HG02973 (cell line): ENCODE results near the gene CIAO3.

ENCODE experiments used
- ATAC-seq: cut with Tn5 transposase; IDR thresholded peaks from one replicate; pipeline ENCODE4 v1.9.1; 2021; ENCODE audit warnings: moderate library complexity; ENCODE audit not compliant: unreplicated experiment

Gene CIAO3

DNA sequence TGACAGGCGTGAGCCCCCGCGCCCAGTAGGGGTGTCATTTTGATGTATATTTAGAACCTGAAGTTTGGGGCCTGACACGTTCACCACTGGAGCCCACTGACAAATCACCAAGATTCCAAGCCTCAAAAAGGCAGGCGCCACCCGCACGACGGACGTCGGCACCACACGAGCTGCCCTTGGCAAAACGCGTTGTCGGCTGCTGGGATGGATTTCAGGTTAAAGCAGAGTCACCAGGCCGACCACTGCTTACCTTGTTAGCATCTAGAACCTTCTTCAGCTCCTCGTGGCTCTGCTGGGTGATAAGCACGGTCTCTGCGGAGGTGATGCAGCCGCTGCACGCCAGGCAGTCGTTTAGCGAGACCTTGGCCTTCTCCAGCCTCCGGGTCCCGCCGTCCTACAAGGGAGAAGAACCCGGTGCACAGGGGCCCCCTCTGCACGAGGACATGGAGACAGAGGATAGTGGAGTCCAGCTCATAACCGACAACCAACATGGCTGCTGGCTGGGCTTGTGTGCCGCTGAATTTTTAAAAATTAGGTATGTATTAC lies 3.8 kb downstream of the CIAO3 start:
- ATAC-seq: no peak

DNA sequence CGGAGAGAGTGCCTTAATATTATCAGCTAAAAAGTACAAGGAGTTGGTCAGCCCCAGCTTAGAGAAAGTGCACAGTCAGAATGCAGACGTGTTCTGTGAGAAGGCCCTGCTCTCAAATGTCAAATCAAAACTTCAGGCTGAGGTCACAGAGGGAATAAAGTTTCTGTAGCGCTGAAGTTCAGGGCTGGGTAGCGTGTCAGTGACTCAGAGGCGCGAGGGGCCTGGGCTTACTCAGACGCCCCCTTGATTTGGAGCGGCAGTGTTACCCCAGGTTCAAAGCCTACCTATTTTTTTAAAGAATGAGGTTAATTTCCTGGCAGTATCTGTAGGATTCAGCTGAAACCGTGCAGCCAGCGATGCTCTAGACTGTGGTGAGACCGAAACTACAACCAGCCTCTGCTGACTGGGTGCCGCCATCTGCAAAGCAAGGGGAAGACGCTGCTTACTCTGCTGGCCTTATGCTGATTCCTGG lies 4.8 kb downstream of the CIAO3 start:
- ATAC-seq: no peak

DNA sequence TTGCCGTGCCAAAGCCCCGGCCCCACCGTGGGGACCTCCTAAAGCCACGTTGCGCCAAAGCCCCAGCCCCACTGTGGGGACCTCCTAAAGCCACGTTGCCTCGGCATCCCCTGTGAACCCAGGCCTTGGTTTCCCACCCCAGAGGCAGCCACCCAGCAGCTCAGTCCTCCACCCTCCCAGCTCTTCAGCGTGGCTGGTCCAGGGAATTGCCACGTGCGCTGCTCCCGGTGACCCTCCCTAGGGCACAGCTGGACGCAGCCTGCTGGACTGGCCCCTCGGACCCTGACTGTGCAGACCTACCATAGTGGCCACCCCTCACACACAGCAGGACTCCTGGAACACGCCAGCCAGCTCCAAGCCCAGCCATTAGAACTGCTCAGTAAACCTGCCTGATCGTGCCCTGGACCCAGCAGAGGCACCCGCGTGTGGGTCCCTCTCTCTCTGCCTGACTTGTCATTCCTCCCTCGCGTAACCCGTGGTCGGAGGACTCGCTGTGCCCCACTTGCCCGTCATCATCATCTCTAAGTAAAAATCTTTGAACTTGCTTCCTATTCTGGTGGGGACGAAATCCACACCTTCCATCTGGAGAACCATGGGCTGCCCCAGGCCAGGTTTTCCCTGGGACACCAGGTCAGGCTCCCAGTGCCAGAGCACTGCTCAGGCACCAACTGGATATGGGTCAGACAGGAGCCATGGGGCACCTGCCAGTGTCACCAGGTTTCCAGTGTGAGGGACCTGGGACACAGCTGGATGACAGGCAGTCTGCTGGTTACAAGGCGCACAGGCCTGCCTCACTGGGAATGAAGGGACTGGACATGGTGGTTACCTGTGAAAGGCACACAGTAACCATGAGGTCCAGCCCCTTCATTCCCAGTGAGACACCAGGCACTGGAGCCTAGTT lies 5.6 kb downstream of the CIAO3 start:
- no peak for ATAC-seq

DNA sequence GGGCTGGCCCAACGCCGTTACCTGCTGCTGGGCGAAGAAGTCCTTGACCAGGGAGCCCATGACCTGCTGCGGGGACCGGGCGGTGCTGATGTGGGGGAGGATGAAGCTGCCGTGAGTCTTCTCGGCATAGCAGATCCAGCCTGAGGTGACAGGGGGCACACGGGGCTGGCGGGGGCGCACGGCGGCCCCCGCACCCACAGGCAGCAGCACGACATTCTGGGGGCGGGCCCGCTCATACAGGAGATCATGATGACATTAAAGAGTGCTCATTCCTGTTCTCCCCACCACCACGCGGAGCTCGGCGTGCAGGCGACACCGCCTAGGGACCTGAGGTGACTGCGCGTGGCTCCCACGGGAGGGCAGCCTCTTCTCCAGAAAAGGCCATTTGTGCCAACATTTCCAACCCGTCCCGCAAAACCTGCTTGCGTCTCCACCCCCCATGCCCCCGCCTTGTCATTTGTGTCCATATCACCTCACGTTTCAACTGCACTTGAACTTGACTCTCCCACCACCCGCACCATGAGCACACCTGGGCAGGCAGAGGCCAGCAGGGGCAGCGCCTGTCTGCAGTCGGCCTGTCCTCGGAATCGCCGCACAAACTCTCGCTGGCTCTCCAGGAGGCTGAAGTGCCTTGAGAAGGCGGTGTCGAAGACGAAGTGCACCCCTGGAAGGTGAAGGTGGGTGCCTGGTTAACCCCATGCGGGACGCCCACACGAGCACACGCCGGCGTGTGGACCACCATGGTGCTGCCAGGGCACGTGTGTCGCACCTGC lies 6.4 kb downstream of the CIAO3 start:
- no peak for ATAC-seq

DNA sequence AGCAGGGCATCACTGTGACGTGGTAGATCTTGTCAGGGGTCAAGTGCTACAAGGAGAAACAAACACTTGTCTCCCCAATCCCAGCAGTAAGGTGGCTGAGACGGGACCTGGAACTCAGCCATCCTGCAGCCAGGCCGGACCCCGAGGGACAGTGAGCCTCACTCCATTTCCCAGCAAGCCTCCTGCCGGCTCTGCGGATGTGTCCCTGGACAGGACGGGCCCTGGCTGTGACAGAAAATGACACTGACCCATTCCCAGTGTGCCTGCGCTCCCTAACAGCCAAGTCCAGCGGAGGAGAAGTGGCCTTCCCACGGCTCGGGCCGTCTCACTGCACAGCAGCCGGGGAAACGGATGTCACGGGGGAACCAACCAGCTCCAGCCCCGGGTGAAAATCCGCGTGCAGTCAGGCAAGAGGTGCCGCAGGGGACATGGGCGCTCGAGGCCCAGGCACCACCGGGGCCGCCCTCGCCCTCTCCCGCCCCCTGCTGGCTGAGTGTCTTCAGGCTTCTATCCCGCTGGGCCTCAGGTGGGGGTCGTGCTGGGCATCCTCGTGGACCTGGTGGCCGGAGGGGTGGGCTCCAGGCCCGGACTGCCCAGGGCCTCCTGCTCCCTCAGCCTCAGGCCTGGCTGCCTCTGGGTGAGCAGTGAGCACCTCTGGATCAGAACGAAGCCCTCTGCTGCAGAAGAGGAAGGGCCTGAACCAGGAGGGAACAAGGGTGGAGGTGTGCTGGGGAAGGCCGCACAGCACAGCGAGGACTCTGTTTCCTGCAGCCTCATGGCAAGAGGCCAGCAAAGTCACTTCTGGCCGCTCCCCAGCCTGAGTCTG lies 7.2 kb downstream of the CIAO3 start:
- no peak for ATAC-seq

DNA sequence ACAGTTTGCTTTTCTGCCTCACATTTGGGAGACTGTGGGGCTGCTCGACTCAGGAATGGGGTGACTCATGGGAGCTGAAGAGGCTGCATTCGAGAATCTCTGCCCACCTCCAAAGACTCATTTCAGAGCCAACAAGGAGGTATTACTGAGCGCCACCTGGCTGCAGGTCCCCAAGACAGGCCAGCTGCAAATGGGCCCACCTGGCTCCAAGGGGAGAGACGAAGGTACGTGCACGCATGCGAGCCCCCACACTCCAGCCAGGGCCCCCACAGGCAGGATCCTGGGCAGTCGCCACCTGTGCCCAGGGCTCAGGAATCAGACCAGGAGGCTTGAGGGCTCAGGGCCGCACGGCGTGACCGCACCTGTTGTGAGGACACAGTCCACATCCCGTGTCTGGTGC lies 7.9 kb downstream of the CIAO3 start:
- no peak for ATAC-seq

DNA sequence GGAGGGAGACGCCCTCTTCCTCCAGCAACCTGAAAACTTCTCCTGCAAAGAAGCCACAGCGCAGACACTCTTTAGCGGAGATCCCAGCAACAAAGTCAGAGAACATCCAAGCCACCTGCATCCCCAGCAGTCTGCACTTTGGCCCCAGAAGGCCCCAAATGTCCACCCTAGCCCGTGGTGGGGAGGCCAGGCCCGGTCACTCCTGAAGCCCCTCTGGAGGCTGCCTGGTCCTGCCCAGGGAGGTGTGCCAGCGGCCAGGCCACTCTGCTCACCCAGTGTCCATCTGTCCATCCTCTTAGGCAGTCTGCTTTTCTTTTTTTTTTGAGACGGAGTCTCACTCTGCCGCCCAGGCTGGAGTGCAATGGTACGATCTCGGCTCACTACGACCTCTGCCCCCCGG lies 8.5 kb downstream of the CIAO3 start:
- no peak for ATAC-seq

DNA sequence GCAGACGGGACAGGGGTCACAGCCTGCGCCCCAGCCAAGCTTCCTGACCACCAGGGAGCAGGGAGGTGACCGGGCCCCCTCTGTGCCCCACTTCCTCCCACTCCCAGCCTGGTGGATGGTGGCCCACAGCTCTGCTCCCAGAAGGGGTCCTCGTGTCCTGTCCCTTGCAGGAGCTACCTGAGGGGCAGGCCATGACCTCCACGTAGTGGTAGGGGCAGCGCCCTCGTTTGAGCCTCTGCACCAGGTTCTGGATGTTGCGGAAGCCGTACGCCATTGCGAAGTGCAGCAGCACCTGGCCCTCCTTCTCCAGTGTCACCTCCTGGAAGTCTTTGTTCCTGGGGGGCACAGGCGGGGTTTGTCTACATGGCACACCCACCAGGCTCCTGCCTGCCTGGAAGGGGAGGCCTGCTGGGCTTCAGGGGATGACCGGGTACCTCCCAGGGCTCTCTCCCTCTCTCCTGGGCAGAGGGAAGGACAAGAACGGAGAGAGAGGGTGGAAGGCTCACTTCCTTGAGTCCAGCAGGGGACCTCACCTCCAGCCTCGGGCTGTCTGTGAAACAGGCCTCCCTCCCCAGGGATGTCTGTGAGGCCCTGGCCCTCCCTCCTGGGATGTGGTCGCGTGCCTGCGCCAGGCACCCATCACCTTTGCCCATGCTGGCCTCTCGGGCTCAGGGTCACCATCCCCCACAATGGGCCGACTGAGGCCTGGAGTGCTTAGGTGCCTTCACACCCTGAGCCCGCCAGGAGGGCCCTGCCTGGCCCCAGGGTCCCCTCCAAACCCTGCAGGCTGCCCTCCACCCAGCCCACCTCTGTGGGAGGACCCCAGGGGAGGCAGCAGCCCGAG lies 9.9 kb downstream of the CIAO3 start:
- no peak for ATAC-seq

DNA sequence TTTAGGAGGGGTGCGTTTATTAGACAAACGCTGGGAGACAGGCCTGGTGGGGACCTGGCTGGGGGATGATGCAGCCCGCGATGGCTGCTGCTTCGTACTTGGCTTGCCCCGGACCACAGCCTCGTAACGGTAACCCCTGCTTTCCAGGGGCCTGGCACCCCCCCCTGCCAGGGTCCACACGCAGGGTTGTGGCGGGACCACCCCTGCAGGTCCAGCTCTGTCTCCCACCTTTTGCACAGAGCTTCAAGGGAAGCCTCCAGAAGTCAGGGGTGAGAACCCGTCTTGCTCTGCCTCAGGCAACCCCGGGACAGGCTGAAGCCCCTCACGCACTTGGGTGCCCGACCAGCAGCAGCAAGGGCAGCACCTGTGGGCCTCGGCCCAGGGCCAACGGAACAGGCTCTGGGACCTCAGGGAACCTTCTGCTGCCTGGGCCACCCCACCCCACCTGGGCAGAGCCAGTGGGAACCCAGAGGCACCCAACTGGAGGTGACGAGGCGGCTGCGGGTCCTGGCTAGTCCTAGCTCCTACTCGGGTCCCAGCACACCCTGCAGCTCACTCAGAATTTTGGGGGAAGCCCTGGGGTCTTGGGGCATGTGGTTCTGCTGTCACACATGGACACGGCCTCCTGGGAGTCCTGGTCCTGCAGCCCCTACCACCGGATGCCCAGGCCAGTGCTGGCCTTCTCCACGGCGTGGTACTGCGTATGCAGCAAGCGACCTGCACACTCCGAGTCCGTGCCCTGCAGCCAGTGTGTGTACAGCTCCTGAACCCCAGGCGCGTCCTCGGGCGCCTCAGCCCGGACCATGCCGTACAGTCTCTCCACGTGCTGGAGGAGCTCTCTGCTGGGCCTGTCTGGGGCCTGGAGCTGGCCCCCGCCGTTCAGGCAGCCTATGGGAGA lies 10.8 kb downstream of the CIAO3 start:
- ATAC-seq: no peak

DNA sequence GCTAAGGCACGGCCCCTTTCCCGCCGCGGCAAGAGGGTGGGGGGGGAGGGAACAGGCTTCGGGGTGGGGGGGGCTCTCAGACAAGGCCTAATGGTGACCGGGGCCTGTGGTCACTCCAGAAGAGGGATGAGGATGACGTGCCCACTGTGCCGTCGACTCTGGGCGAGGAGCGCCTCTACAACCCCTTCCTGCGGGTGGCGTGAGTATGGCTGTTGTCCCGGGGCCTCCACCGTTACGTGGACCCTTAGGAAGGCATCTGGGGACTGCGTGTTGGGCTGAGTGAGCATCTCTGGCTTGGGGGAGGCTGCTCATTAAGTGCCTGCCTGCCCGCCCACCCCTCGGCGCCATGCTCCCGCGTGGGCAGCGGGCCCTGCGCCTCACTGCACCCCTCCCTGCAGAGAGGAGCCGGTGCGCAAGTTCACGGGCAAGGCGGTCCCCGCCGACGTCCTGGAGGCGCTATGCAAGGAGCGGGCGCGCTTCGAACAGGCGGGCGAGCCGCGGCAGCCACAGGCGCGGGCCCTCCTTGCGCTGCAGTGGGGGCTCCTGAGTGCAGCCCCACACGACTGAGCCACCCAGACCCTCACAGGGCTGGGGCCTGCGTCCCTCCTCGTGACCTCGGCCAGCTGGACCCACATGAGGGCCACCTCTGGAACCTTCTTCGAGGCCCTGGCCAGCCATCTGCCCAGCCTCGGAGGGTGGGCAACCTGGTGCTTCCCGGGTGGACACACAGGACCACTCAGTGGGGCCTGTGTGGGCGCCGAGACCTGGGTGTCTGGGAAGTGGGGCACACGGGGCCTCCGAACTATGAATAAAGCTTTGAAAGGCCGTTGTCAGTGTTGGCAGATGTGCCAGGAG lies 11.7 kb downstream of the CIAO3 start:
- no peak for ATAC-seq

DNA sequence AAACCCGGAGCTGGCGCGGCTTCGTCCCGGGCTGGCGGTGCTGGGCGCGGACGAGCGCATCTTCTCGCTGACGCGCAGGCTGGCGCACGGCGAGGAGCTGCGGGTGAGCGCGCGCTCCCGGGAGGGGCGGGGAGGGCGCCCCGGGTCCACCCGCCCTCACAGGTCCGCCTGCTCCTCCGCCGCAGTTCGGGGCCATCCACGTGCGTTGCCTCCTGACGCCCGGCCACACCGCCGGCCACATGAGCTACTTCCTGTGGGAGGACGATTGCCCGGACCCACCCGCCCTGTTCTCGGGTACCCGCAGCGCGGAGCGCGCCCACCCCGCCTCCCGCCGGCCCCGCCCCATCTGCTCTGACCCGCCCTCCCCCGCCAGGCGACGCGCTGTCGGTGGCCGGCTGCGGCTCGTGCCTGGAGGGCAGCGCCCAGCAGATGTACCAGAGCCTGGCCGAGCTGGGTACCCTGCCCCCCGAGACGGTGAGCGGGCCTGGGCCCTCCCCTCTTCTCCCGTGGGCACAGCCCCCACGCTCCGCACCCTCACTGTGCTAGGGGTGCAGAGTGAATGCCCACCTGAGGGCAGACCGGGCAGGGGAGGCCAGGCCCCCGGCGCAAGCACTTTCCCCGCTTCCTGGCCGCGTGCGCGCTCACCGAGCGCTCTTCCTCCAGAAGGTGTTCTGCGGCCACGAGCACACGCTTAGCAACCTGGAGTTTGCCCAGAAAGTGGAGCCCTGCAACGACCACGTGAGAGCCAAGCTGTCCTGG lies 12.5 kb downstream of the CIAO3 start:
- ATAC-seq: no peak

DNA sequence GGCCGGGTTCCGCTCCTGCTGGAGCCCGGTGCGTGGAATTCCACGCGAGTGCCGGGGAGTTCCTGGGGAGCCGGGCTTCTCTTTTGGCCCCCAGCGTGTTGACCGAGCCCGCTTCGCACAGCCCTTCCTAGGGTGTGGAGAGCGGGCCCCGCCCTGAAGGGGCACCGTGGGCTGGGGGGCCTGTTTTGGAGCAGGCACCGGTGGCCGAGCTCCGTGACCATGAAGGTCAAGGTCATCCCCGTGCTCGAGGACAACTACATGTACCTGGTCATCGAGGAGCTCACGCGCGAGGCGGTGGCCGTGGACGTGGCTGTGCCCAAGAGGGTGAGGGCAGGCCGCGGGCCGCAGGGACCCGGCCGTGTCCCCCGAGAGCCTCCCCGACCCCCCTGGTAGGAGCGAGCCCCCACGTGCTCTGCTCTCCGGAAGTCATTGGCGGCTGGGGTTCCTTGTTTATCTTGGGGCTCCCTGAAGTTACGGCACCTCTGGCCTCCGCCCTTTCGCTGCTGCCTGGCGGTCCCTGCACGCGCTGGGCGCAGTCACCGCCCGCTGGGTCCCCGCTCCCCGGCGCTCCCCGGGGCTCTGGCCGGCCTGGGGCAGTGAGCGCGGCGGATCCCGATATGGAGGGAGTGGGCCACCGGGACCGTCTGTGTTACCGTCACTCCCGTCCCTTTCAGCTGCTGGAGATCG lies 13.4 kb downstream of the CIAO3 start:
- ATAC-seq: no peak

DNA sequence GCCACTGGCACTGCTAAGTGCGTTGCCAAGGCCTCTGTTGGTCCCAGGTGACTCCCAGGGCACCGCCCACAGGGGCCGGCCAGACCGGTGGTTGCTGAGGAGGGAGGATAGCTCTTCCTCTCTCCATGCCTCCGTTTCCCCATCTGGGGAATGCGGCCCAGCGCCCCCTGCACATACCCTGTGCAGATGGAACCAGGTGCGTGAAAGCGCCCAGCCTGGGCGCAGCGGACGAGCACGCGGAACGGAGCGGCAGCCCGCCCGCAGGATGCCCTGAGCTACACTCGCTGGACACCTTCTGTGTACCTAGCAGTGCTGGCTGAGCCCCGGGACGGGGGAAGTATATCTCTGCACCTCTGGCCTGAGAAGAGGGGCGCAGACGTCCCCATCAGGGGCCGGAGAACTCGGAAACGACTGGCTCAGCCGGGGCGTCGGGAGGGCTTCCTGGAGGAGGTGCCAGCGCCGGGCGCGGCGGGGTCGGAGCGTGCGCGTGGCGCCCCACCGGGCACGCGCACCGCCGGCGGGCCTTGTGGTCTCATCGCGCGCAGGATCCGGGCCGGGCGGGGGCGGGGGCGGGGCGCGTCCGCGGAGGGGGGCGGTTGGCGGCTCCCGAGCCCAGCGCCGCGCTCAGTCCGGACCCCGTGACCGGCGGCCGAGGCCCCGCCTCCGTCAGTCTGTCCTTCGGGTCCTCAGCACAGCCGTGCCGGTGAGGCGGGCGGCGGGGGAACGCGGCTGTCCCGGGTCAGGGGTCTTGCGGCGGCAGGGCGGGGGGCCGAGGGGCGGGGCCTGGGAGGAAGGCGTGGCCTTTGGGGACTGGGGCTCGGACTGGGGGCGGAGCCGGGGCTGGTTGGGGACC lies 14.1 kb downstream of the CIAO3 start, which contains the start of the genes CCDC78 and HAGHL:
Gene CCDC78, minus strand, starts transcription at position 6 of the 853 bp plus-strand sequence. CDS start 76 bp downstream, outside the sequence.
Gene HAGHL, plus strand, starts transcription at position 669 of the 853 bp plus-strand sequence. CDS start 404 bp downstream, outside the sequence.
- no peak for ATAC-seq

DNA sequence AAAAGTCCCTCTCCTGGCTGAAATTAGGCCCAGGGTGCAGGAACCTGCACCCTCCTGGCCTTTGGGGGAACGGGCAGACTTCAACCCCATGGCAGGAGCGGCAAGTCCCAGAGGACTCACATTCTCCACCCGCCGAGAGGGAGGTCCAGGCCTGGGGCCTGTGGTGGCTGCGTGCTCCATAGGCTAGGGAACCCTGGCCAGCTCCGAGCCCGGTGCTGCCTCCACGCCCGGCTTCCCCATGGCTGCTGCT lies 14.7 kb downstream of the CIAO3 start:
- ATAC-seq: no peak

DNA sequence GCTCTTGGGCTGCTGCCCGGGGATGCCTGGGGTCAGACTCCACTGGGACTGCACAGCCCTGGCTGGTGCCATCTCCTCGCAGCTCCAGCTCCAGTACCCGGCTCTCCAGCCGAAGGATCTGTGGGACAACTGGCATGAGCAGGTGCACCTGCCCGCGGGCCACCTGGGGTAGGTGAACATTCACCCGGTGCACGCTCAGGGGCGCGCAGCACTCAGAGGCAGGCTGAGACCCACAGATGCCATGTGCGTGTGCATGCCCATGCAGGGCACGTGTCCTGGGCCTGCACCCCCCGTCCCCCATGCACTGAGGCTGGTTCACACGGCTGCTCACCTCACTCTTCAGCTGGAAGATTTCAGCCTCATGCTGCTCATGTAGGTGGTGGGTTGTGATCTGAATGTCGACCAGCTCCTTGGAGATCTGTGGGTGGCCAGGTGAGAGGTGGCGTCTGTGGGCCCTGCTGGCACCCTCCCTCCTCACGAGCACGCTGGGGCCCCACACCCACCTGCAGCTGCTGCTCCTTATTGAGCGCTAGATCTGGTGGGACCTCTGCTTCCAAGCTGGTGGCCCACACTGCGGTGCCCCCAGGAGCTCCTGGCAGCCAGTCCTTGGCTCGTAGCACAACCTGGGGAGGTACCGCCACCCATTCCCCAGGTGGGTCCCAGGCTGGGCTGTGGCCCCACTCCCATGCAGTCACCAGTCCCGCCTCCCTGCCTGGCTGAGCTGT lies 15.2 kb downstream of the CIAO3 start:
- no peak for ATAC-seq
